OCI-LY1 (cell line): Measurements from ENCODE around the gene ZNF773.
"Not testable (repeated sequence)": the region's sequence is repeated elsewhere in the genome, so short reads cannot be mapped to it uniquely, and the experiment has no call there.

Experiments used
- H2AFZ ChIP-seq: fragments of 200-600 bp; sonication (generic), shearing (Covaris generic); 2 replicates; pipeline ENCODE4 v1.6.0; 2014; ENCODE audit warnings: antibody characterized with exemption, mild to moderate bottlenecking, low read length
- H3F3A ChIP-seq: fragments of 200-600 bp; sonication (generic), shearing (Covaris generic); 2 replicates; pipeline ENCODE4 v1.6.0; 2014; ENCODE audit warnings: mild to moderate bottlenecking, antibody characterized with exemption, low read length, moderate library complexity; ENCODE audit not compliant: insufficient read depth
- H3K27ac ChIP-seq: fragments of 200-600 bp; sonication (generic); 2 replicates; pipeline ENCODE4 v1.5.1; 2014; ENCODE audit warnings: low read length, mixed run types, mild to moderate bottlenecking, low read depth; ENCODE audit not compliant: poor library complexity, severe bottlenecking
- H3K27me3 ChIP-seq: fragments of 200-600 bp; sonication (generic); 2 replicates; pipeline ENCODE4 v1.6.0; 2014; ENCODE audit warnings: antibody characterized with exemption, mild to moderate bottlenecking, low read length, moderate library complexity; ENCODE audit not compliant: insufficient read depth
- H3K36me3 ChIP-seq: fragments of 200-600 bp; sonication (generic); 2 replicates; pipeline ENCODE4 v1.6.1; 2014; ENCODE audit warnings: mild to moderate bottlenecking, antibody characterized with exemption, low read length, moderate library complexity, mixed read lengths; ENCODE audit not compliant: insufficient read depth
- H3K4me1 ChIP-seq: fragments of 200-600 bp; sonication (generic); 2 replicates; pipeline ENCODE4 v1.5.1; 2014; ENCODE audit warnings: mild to moderate bottlenecking, low read length, moderate library complexity; ENCODE audit not compliant: insufficient read depth, severe bottlenecking
- H3K4me2 ChIP-seq: fragments of 200-600 bp; sonication (generic), shearing (Covaris generic); 2 replicates; pipeline ENCODE4 v1.6.1; 2014; ENCODE audit warnings: low read length
- H3K4me3 ChIP-seq: fragments of 200-600 bp; sonication (generic); 2 replicates; pipeline ENCODE4 v1.5.1; 2014; ENCODE audit warnings: low read length, low read depth, mild to moderate bottlenecking, mixed read lengths; ENCODE audit not compliant: poor library complexity, severe bottlenecking
- H3K79me2 ChIP-seq: fragments of 200-600 bp; shearing (Covaris generic); 2 replicates; pipeline ENCODE4 v1.6.1; 2016; ENCODE audit warnings: mixed run types, low read length, mixed read lengths; ENCODE audit not compliant: insufficient read depth
- H3K9ac ChIP-seq: fragments of 200-600 bp; sonication (generic), shearing (Covaris generic); 2 replicates; pipeline ENCODE4 v1.6.1; 2014; ENCODE audit warnings: mild to moderate bottlenecking, low read length, mixed read lengths
- H3K9me2 ChIP-seq: fragments of 200-600 bp; sonication (generic), shearing (Covaris generic); 2 replicates; pipeline ENCODE4 v1.6.1; 2014; ENCODE audit warnings: low read depth, mild to moderate bottlenecking, low read length, mixed read lengths
- H3K9me3 ChIP-seq: fragments of 200-600 bp; shearing (Covaris generic); 2 replicates; pipeline ENCODE4 v1.6.1; 2014; ENCODE audit warnings: low read length, mixed read lengths
- H4K20me1 ChIP-seq: fragments of 200-600 bp; sonication (generic), shearing (Covaris generic); 2 replicates; pipeline ENCODE4 v1.6.0; 2016; ENCODE audit warnings: mild to moderate bottlenecking, low read length; ENCODE audit not compliant: insufficient read depth
- CTCF ChIP-seq: fragments of 200-600 bp; sonication (generic), shearing (Covaris generic); IDR thresholded peaks from 2 replicates; pipeline ENCODE4 v1.5.1; 2017; ENCODE audit warnings: mild to moderate bottlenecking, antibody characterized with exemption, low read length, moderate library complexity, mixed read lengths
- EZH2 ChIP-seq: fragments of 200-600 bp; sonication (generic), shearing (Covaris generic); IDR thresholded peaks from 2 replicates; pipeline ENCODE4 v1.8.0; 2017; ENCODE audit warnings: borderline replicate concordance, mixed run types, mild to moderate bottlenecking, antibody characterized with exemption, low read length, moderate library complexity, mixed read lengths

ZNF773 gene

GRCh38 chr19:57499332-57499679 is 432 bp upstream of the ZNF773 start:
- 0 out of 2 replicates have a peak overlapping the region, but pooled peaks have one; percentile 16 for H3K4me2 ChIP-seq

GRCh38 chr19:57500400-57500799 is 662 bp downstream of the ZNF773 start:
- H3K27me3 ChIP-seq = not testable (repeated sequence)

More at GRCh38 chr19:57499332-57499679, 432 bp upstream of the ZNF773 start:
- not testable (repeated sequence) for H3K9me3 ChIP-seq, H3K9me2 ChIP-seq, H3F3A ChIP-seq, H2AFZ ChIP-seq, H4K20me1 ChIP-seq, H3K4me1 ChIP-seq, H3K27ac ChIP-seq, H3K27me3 ChIP-seq, H3K9ac ChIP-seq
- Histone ChIP-seq H3K79me2 (peaks cover 10% of the 10 kb centered on the region; the same call in 1 of the 2 replicates), H3K4me3 (peak overlapping the region; percentile 73), H3K36me3 (peaks cover 30% of the 10 kb centered on the region)

GRCh38 chr19:57506163-57506562 is 6.4 kb downstream of the ZNF773 start:
- no peaks in the 10 kb centered on the region for H4K20me1 ChIP-seq
- no peaks in the 10 kb centered on the region for H3F3A ChIP-seq
- TF ChIP-seq EZH2 (no peak), CTCF (no peak)
- 0 out of 2 replicates have a peak, but pooled peaks cover 5% of the 10 kb centered on the region for H3K79me2 ChIP-seq
- no peaks in the 10 kb centered on the region for H3K9me2 ChIP-seq
- no peak overlapping the region for H3K27ac ChIP-seq
- H3K27me3 ChIP-seq = no peaks in the 10 kb centered on the region
- peaks cover 75% of the 10 kb centered on the region for H3K36me3 ChIP-seq
- H3K4me1 ChIP-seq = no peaks in the 10 kb centered on the region
- H3K4me3 ChIP-seq = no peak overlapping the region
- no peak overlapping the region for H2AFZ ChIP-seq
- peaks cover 7% of the 10 kb centered on the region for H3K9me3 ChIP-seq
- no peak overlapping the region for H3K4me2 ChIP-seq
- no peak overlapping the region for H3K9ac ChIP-seq

More at GRCh38 chr19:57500400-57500799, 662 bp downstream of the ZNF773 start:
- H3K9me3 ChIP-seq, H3K9me2 ChIP-seq, H2AFZ ChIP-seq, H3K4me1 ChIP-seq, H3F3A ChIP-seq, H4K20me1 ChIP-seq, H3K27ac ChIP-seq: not testable (repeated sequence)
- Histone ChIP-seq H3K36me3 (peaks cover 36% of the 10 kb centered on the region), H3K79me2 (peaks cover 10% of the 10 kb centered on the region; the same call in 1 of the 2 replicates), H3K9ac (peak overlapping the region; percentile 38; the same call in 1 of the 2 replicates), H3K4me3 (peak overlapping the region; percentile 73), H3K4me2 (peak overlapping the region; percentile 60)

GRCh38 chr19:57511484-57511883 is 11.7 kb downstream of the ZNF773 start:
- no peaks in the 10 kb centered on the region for H3K9me2 ChIP-seq
- peaks cover 55% of the 10 kb centered on the region for H3K36me3 ChIP-seq
- H3K9me3 ChIP-seq = peaks cover 7% of the 10 kb centered on the region
- H3K27ac ChIP-seq = no peak overlapping the region
- H3K4me3 ChIP-seq = no peak overlapping the region
- H2AFZ ChIP-seq = no peak overlapping the region
- H3K4me1 ChIP-seq = no peaks in the 10 kb centered on the region
- no peaks in the 10 kb centered on the region for H4K20me1 ChIP-seq
- H3K79me2 ChIP-seq = no peaks in the 10 kb centered on the region
- H3K4me2 ChIP-seq = no peak overlapping the region
- H3K9ac ChIP-seq = no peak overlapping the region
- no peaks in the 10 kb centered on the region for H3F3A ChIP-seq
- TF ChIP-seq EZH2 (no peak), CTCF (no peak)
- no peaks in the 10 kb centered on the region for H3K27me3 ChIP-seq
